ELF-1 (cell line): ENCODE measurements around the gene KISS1.
A peak's percentile ranks its signal among the peaks of the same experiment; 100 is the strongest.

Source experiments
- DNase-seq: peaks from one replicate; pipeline ENCODE4 v3.0.0-alpha.2; 2016; ENCODE audit warnings: low read depth, low spot score

The KISS1 gene

DNA sequence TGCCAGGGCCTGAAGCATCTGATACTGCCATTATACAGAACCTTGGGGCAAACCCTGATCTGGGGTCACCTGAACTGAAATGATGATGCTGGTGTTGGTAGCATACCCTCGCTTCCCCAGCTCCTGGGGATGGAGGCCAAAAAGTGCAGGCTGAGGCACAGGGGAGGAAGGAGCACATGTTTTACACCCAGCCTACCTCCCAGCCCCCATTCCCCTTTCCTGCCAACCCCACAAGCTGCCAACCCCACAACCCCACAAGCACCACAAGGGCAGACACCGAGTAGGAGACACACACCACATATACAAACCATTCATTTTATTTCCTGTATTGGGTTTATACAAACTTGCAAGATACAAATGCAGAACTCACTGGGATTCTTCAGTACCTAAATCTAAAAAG lies 22.3 kb upstream of the KISS1 start:
- no peak for DNase-seq

GRCh38 chr1:204217648-204218000 lies 21.3 kb upstream of the KISS1 start:
- no peak for DNase-seq

DNA sequence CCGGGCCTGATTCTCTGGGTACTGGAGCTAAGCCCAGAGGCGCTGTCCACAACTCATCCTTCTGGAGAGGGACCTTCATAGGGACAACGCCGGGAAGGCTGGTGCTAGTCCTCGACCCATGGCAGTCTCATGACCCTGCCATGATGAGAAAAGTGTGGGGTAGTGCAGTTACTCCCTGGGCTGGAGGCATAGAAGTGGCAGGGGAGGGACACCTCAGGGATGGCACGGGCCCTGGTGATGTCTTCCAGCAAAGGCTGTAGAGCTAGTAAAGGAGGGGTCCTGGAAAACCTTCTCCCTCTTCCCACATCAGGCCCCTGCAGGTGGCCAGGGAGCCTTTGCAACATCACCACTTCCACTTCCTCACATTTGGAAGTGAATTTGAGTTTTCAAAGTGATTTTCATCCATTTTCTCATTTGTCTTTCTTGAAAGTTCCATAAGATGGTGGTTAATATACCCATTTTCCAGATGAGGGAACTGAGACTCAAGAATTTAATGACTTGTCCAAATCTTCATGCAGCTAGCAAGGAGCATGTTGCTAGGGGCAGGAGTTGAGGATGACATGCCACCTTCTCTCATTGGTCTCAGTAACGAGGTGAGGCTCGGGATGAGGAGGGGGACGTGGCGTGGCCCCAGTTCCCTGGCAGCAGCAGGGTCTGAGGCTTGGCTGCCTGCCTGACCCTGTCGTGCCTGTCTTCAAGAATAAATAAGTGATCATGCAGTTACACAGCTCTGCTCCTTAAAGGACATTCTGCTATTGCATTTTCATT lies 20.8 kb upstream of the KISS1 start:
- no peak for DNase-seq

- DNase-seq = no peak
Measured at GRCh38 chr1:204216236-204216635, 19.9 kb upstream of the KISS1 start.

DNA sequence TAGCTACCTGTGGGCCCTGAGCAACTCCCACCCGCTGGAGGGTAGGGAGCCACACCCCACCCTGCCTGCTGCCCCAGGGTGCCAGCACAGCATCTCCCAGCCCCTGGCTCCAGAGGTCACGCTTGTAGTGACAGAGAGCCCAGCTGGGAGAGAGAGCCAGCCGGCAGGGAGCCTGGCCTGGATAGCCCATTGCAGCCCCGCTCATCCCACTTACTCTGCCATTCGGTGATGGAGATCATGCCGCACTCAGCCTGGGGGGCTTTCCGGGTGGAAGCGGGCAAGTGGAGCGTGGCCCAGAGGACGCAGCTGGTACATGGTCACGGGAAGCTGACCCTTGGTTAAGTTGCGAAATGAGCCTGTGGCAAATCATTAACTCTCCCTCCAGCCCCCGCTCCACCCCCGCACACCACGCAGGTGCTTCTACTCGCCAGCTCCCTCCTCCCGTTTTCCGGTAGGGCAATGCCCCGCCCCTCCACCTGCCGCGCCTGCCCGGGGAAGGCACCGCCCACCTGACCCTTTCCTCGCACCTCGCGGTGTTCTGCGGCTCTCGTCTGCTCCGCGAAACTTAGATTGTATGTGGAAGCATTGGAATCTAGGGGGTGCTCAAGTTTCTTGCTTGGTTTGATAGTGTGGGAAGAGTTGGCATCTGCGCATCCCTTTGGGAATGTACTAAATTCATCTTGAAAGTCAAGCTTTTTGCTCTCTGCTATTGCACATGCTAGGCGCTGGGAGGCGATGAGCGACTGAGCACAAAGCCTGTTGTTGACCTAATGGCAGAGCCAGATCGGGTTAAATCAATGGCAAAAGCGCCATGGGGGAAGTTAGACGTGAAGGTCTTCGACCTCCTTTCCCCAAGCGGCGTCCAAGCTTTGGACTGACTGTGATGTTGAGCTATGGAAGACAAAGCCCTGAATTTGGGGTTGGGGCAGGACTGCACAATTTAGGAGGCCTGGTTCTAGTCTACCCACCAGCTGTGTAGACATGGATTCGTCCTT lies 17.7 kb upstream of the KISS1 start, which contains the start of gene GOLT1A:
Gene GOLT1A, minus strand, starts transcription at position 321 of the 995 bp plus-strand sequence. Its CDS starts 82 bp downstream, at position 239.
- peak; percentile 83 for DNase-seq

- no peak for DNase-seq
Measured at GRCh38 chr1:204212715-204213114, 16.4 kb upstream of the KISS1 start.

GRCh38 chr1:204211046-204211445 lies 14.8 kb upstream of the KISS1 start:
- DNase-seq = no peak

DNA sequence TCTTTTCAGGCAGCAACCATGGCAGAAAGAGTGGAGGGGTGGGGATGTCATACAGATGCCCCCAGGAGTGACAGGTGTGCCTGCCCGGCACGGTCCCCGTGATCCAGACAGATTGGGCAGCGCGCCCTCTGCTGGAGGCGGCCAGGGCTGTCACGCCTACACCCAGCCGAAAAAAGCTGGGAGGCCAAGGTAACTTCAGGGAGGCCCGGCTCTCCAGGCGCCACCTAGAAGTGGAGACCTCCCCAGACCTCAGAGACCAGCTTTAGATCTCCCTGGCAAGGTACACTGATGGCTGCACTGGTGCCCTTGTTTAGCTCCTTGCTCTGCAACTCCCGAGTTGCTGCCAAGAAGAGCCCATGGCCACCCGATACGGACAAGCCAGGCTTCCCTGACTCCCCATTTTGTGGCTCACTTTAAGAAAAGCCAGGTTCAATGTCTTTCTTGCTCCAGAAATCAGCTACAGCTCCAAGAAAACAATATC lies 10.9 kb upstream of the KISS1 start:
- peak; percentile 90 for DNase-seq

GRCh38 chr1:204206121-204206520 lies 9.8 kb upstream of the KISS1 start:
- no peak for DNase-seq

DNA sequence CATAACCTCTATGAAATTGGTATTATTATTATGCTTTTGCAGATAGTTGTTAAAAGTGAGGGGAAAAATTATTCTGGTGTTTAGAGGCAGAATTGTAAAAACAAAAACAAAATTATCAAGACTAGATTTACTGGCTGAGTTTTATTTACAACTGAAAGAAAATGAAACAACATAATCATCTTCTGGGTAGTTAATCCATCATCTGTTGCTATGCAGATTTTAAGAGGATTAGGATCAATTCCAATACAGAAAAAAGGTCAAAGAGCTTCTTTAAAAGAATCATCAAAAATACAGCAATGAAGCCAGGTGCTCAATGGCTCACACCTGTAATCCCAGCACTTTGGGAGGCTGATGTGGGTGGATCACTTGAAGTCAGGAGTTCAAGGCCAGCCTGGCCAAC lies 9.2 kb upstream of the KISS1 start:
- no peak for DNase-seq

GRCh38 chr1:204204944-204205343 lies 8.7 kb upstream of the KISS1 start:
- no peak for DNase-seq

GRCh38 chr1:204203206-204203767 lies 7.0 kb upstream of the KISS1 start:
- no peak for DNase-seq

DNA sequence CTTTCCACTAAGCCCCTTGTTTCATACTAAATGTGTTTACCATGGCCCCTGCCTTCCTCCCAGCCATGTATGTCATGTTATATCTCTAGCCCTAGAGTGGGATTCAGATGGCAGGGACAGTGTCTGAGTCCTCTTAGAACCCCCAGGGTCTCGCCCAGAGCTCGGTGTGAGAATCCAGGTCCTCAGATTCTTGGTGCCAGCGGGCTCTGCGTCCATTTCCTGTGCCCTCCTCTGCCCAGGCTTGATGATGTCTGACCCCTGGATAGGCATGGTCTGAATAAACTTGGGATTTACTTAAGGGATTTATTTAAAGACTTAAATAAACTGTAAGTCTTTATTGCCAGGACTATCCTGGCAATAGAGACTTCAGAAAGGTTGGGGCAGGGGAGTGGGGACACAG lies 6.2 kb upstream of the KISS1 start:
- no peak for DNase-seq

- DNase-seq = peak; percentile 23
Measured at GRCh38 chr1:204201348-204202040, 5.2 kb upstream of the KISS1 start.

DNA sequence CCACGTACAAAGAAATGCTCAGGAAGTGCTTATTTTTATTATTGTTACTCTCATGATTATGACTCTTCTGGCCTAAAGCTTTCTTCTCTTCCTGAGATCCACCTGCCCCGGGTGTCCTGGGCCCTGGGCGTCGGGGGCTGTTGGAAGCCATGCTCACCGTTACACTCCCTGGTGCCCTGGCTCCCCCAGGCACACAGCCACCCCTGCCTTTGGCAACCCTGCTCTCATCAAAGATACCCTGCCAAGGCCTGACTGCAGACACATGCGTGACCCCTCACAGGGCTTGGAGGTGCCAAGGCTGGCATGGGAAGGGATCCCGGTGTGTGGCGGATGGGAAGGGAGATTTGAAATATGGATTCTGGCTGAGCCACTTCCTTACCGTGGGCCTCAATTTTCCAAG lies 3.3 kb upstream of the KISS1 start:
- no peak for DNase-seq

DNA sequence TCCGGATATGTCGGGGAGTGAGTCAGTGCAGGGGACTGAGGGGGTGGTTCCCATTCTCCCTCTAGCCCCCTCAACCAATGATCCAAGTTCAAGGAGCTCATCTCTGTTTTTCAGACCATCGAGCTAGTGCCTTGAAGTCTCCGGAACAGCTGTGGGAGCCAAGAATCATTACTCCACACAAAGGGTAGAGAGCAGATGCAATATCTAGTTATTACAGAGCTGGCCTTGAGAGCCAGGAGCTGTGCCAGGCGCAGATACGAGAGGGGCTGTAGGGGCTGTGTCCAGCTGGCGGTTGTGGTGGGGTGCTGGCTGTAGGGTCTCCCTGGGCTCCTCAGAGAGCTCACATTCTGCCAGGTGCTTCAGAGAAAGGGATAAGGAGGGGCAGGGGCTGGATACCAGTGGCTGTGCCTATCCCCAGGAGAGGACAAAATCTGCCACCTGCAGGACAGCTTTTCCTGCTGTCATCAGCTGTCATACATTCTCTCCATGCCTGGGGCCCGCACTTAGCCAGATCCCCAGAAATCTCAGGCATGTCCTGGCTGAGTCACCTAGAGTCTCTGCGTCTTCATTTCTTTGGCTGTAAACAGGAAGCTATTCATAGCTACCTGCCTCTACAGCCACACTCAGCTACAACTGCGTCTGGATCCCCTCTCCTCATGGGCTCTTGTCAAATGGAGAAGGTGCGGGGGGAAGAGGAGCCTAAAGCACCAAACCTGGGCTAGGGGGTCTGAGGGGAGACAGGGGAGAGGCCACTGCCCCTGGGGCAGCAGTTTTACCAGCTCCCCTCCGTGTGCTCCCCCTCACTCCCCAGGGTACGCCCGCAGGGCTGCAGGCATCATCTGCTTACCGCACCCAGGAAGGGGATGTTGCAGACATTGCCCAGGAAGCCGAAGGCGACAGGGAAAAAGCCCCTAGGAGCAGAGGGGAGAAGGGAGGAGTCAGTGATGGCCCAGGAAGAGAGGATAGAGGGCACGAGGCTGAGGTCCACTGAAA lies 2.4 kb upstream of the KISS1 start:
- DNase-seq = peak; percentile 78

DNA sequence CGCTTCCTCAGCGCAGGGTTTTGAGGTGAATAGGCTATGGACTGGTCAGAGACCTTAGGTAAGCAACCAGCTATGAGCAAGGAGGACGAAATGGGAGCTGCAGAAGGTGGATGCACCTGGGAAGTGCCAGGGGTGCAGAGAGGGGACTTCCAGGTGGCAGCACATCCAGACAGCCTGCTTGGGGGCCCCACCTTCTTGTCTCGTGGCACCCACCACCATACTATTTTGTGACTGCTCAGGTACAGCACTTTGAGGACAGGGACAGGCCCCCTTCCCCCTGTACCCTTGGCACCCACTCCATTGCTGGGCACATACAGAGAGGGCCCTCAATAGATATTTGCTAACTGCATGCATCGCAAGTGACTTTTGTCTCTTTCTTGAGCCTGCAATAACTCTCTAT lies 777 bp upstream of the KISS1 start:
- no peak for DNase-seq

DNA sequence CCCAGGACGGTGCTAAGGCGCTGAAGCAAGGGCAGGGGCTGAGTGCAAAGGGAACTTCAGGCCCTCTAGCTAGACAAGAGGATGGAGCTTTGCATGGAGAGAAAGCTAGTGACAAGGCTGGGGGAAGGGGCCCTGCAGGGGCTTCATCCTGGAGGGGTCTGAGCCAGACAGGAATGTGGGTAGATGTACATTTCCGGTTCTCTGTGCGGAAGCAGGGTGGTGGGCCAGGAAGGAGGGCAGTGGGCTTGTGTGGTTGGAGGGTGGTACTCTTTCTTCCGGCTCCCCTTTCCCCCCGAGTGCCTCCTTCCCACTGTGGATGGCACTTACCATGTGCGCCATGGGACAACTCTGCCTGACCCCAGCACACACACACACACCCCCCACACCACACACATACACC lies 1.5 kb downstream of the KISS1 start:
- DNase-seq = no peak

DNA sequence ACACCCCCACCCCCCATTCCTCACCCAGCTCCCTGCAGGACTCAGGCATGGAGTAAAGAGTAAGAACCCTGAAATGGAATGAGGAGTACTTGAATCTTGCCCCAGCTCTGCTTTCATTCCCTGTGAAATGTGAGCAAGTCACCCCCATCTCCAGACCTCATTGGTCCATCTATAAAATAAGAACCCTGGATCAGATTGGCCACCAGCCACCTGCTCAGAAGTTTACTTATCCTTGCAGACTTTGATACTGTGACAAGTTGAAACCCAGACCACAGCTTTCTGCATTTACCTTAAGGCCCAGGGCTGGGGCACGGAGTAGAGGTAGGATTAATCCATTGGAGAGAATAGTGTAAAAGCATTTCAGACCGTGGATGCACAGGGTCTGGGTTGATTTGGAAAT lies 2.2 kb downstream of the KISS1 start:
- DNase-seq = no peak

- no peak for DNase-seq
Measured at GRCh38 chr1:204192589-204193352, 3.5 kb downstream of the KISS1 start.
